ENCODE data around the gene RRP12. TPM values are rescaled to one million over a fixed set of nuclear protein-coding genes. Genes with fewer than 3 reads are reported as not detected.

The RRP12 gene
- total and polyA plus RNA-seq, 2 of the 4 experiments (the other 2 are of a cell fraction), result 21.5 to 23.3 TPM

DNA sequence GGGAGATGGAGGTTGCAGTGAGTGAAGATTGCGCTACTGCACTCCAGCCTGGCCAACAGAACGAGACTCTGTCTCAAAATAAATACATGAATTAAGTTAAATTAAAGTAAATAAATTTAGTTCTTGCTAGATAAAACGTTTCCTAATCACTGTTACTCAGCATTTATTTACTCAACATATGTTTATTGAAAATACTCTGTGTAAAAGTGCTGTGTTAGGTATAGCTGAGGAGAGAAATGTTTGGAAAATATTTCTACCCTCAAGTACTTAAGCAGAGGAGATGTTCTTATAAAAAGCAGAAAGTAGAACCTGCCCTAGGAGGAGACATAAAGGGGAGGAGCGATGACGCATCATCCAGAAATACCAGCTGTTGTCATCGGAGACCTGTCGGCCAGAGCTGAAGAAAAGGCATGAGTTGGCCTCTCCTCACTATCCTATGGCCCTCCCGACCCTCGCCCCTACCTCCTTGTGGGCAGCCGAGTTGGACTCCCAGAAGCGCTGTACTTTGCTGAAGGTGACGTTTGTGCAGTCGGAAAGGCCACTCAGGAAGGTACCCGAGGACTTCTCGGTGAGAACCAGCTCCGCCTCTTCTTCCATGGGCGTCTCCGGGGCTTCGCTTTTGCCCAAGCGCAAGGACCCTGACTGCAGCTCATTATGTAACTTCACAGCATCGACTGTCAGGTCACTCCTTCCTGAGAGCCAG lies 1.1 kb downstream of the RRP12 start (continued):
- TF ChIP-seq MAZ (IDR thresholded peaks at IDR 0.05; ENCODE audit: borderline replicate concordance, low read depth, low read length), result no peak; the same call in 1 of the 2 replicates

DNA sequence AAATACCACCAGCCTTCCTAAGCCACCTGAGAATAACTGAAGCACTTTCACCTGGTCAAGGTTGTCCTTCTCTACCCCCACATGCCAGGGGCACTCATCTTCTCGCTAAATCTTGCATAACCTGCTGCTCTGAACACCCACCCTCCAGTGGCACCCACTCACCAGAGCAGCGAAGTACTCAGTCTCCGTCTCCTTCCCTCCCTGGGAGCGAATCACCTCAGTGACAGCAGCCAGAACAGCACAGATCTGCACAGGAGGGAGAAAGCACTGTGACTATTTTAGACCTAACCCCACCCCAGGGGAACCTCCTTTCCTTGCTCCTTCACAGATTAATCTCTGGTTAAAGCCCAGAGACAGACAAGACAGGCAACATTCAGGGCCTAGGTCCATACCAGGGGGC lies 5.1 kb downstream of the RRP12 start:
- CTCF ChIA-PET, result no interaction called here
- Histone ChIP-seq H3K36me3 (ENCODE audit: control insufficient read depth, insufficient read depth, low read length) (peaks cover 21% of the 10 kb centered on the region), H3K18ac (ENCODE audit: low read depth, low read length) (no peak overlapping the region), H3K9me3 (ENCODE audit: control insufficient read depth, insufficient read depth, low read length) (no peaks in the 10 kb centered on the region), H2AK9ac (replicated peaks; ENCODE audit: low read depth, low read length, poor library complexity) (no peak overlapping the region), H3K56ac (ENCODE audit: extremely low read depth, insufficient read depth, low read length) (no peak overlapping the region), H2BK5ac (ENCODE audit: low read depth, low read length, poor library complexity, severe bottlenecking) (no peak overlapping the region), H3K27ac (ENCODE audit: insufficient read depth, low read length) (no peak overlapping the region), H4K8ac (ENCODE audit: low read depth in 2 of 2, low read length in 2 of 2) (no peak overlapping the region), H3K4ac (ENCODE audit: low read depth, low read length) (no peak overlapping the region), H3K14ac (replicated peaks; ENCODE audit: low read depth, low read length) (no peak overlapping the region), H2BK20ac (ENCODE audit: low read depth, low read length) (no peak overlapping the region), H3K9me1 (ENCODE audit: insufficient read depth, low read length) (no peaks in the 10 kb centered on the region), H4K5ac (ENCODE audit: low read depth, low read length) (no peak overlapping the region), H2BK15ac (ENCODE audit: low read depth, low read length) (no peak overlapping the region), H4K91ac (ENCODE audit: insufficient read depth, low read depth, low read length) (no peak overlapping the region), H4K20me1 (ENCODE audit: insufficient read depth, low read length) (no peaks in the 10 kb centered on the region), H2AK5ac (ENCODE audit: low read depth, low read length) (no peak overlapping the region), H3K23ac (ENCODE audit: low read depth, low read length) (no peak overlapping the region), H3K79me1 (ENCODE audit: low read depth in 1 of 2, low read length in 2 of 2) (peaks cover 6 to 15% of the 10 kb centered on the region in 2 experiments; a peak in 3 of 4 replicates), H2AFZ (replicated peaks; ENCODE audit: low read length, poor library complexity) (no peak overlapping the region), H3K27me3 (ENCODE audit: control insufficient read depth, insufficient read depth, low read length) (no peaks in the 10 kb centered on the region), H3K4me3 (ENCODE audit: insufficient read depth, low read depth, low read length) (no peak overlapping the region), H3K4me1 (ENCODE audit: control insufficient read depth, insufficient read depth, low read length) (peaks cover 3% of the 10 kb centered on the region; the same call in 1 of the 2 replicates), H3K9ac (ENCODE audit: low read depth, low read length) (no peak overlapping the region), H3K4me2 (ENCODE audit: low read depth, low read length) (no peak overlapping the region), H2BK120ac (ENCODE audit: low read depth, low read length) (no peak overlapping the region)
- TF ChIP-seq, protein P1, sequence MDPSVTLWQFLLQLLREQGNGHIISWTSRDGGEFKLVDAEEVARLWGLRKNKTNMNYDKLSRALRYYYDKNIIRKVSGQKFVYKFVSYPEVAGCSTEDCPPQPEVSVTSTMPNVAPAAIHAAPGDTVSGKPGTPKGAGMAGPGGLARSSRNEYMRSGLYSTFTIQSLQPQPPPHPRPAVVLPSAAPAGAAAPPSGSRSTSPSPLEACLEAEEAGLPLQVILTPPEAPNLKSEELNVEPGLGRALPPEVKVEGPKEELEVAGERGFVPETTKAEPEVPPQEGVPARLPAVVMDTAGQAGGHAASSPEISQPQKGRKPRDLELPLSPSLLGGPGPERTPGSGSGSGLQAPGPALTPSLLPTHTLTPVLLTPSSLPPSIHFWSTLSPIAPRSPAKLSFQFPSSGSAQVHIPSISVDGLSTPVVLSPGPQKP (IDR thresholded peaks at IDR 0.05; ENCODE audit: borderline replicate concordance, low read depth, low read length), result no peak
- no peak for TF ChIP-seq FOS (IDR thresholded peaks at IDR 0.05; ENCODE audit: low read depth, low read length)
- TF ChIP-seq POLR2A (IDR thresholded peaks at IDR 0.05; ENCODE audit: low read depth, low read length), result no peak
- no peak for TF ChIP-seq NFE2L2 (IDR thresholded peaks at IDR 0.05; ENCODE audit: low read depth, low read length)
- TF ChIP-seq MXI1 (IDR thresholded peaks at IDR 0.05; ENCODE audit: borderline replicate concordance, low read depth, low read length), result no peak
- TF ChIP-seq CHD1 (IDR thresholded peaks at IDR 0.05; ENCODE audit: low read depth, low read length), result no peak
- no peak for TF ChIP-seq MAFK (IDR thresholded peaks at IDR 0.05; ENCODE audit: low read depth, low read length)
- no TSS peak for BruUV-seq (replicated peaks)
- ATAC-seq (ENCODE audit: low read depth) (no peak), DNase-seq (no peak)
- POLR2A ChIA-PET (ENCODE audit: unreplicated experiment), result no interaction called here
- dilution Hi-C loops (cut with HindIII; ENCODE audit: low sequenced_read_pairs, unreplicated experiment), result no loop called here
- in situ Hi-C loops (cut with MboI; ENCODE audit: low sequenced_read_pairs), result no loop called here
- 67% methylated on average over 3 of the region's 4 CpGs; no CpG with 5 or more reads in 1 of the 2 experiments for WGBS, 2 experiments (ENCODE audit: extremely low coverage in 2 of 2, insufficient read length in 1 of 2)
- intact Hi-C loops (cut with micrococcal nuclease), result no loop called here

Measured in IMR-90 (cell line).